H9 (cell line): ENCODE data around the gene UBE2Q1. TPM values are rescaled to one million over a fixed set of nuclear protein-coding genes. Genes with fewer than 3 reads are reported as not detected.

ENCODE experiments used
- DNase-seq: peaks from one replicate; pipeline ENCODE4 v3.0.0-alpha.2; 2017
- H2AFZ ChIP-seq: one replicate; pipeline ENCODE4 v1.6.1; 2013; ENCODE audit warnings: mild to moderate bottlenecking, low read length, control low read depth, moderate library complexity
- H2AK5ac ChIP-seq: 2 replicates; pipeline ENCODE4 v1.6.1; 2013; ENCODE audit warnings: low read length, control low read depth, mixed read lengths; ENCODE audit not compliant: insufficient read length
- H2BK120ac ChIP-seq: one replicate; pipeline ENCODE4 v1.6.1; 2013; ENCODE audit warnings: low read depth, mild to moderate bottlenecking, low read length, control low read depth, inconsistent platforms; ENCODE audit not compliant: poor library complexity, severe bottlenecking
- H2BK12ac ChIP-seq: 2 replicates; pipeline ENCODE4 v1.6.1; 2013; ENCODE audit warnings: low read length, control low read depth, mixed read lengths, low read depth; ENCODE audit not compliant: insufficient read length
- H2BK15ac ChIP-seq: 2 replicates; pipeline ENCODE4 v1.6.1; 2013; ENCODE audit warnings: low read depth, low read length, control low read depth
- H2BK20ac ChIP-seq: one replicate; pipeline ENCODE4 v1.6.1; 2013; ENCODE audit warnings: low read depth, mild to moderate bottlenecking, low read length, control low read depth, inconsistent platforms; ENCODE audit not compliant: poor library complexity, severe bottlenecking
- H2BK5ac ChIP-seq: 2 replicates; pipeline ENCODE4 v1.6.1; 2013; ENCODE audit warnings: low read length, control low read depth, mixed read lengths; ENCODE audit not compliant: insufficient read length
- H3K14ac ChIP-seq: 2 replicates; pipeline ENCODE4 v1.6.1; 2013; ENCODE audit warnings: low read length, control low read depth; ENCODE audit not compliant: insufficient read depth
- H3K18ac ChIP-seq: 2 replicates; pipeline ENCODE4 v1.6.1; 2013; ENCODE audit warnings: low read depth, mild to moderate bottlenecking, mixed read lengths, low read length, control low read depth; ENCODE audit not compliant: insufficient read length
- H3K23ac ChIP-seq: 2 replicates; pipeline ENCODE4 v1.6.1; 2013; ENCODE audit warnings: low read length, control low read depth, mixed read lengths, low read depth; ENCODE audit not compliant: insufficient read length
- H3K23me2 ChIP-seq: 2 replicates; pipeline ENCODE4 v1.6.1; 2013; ENCODE audit warnings: low read depth, mild to moderate bottlenecking, mixed read lengths, low read length, control low read depth; ENCODE audit not compliant: insufficient read length, poor library complexity, severe bottlenecking
- H3K27ac ChIP-seq: 2 replicates; pipeline ENCODE4 v1.5.1; 2013; ENCODE audit warnings: low read length, control low read depth, mixed read lengths, low read depth; ENCODE audit not compliant: insufficient read length
- H3K27me3 ChIP-seq: 2 replicates; pipeline ENCODE4 v1.6.1; 2013; ENCODE audit warnings: low read length, control low read depth, inconsistent platforms; ENCODE audit not compliant: insufficient read depth
- H3K4ac ChIP-seq: 2 replicates; pipeline ENCODE4 v1.6.1; 2013; ENCODE audit warnings: low read depth, mild to moderate bottlenecking, control low read depth, inconsistent platforms, low read length, moderate library complexity
- H3K4me1 ChIP-seq: 2 replicates; pipeline ENCODE4 v1.6.1; 2013; ENCODE audit warnings: low read length, control low read depth, inconsistent platforms; ENCODE audit not compliant: insufficient read depth
- H3K4me2 ChIP-seq: 2 replicates; pipeline ENCODE4 v1.6.1; 2013; ENCODE audit warnings: low read length, control low read depth, mixed read lengths; ENCODE audit not compliant: insufficient read length, insufficient read depth
- H3K56ac ChIP-seq: 2 replicates; pipeline ENCODE4 v1.6.1; 2013; ENCODE audit warnings: low read depth, mild to moderate bottlenecking, mixed read lengths, low read length, control low read depth; ENCODE audit not compliant: insufficient read length
- H3K79me1 ChIP-seq: 2 replicates; pipeline ENCODE4 v1.6.1; 2013; ENCODE audit warnings: low read depth, mild to moderate bottlenecking, moderate library complexity, low read length, control low read depth, inconsistent platforms; ENCODE audit not compliant: insufficient read depth, poor library complexity, severe bottlenecking
- H3K79me2 ChIP-seq: 2 replicates; pipeline ENCODE4 v1.6.1; 2013; ENCODE audit warnings: low read length, control low read depth, inconsistent platforms; ENCODE audit not compliant: insufficient read depth
- H3K9ac ChIP-seq: 2 replicates; pipeline ENCODE4 v1.6.1; 2013; ENCODE audit warnings: low read length, control low read depth, mixed read lengths; ENCODE audit not compliant: insufficient read length; ENCODE audit errors: extremely low read depth
- H3K9me3 ChIP-seq: one replicate; pipeline ENCODE4 v1.6.1; 2013; ENCODE audit warnings: low read depth, low read length, inconsistent platforms; ENCODE audit not compliant: control insufficient read depth
- H3T11ph ChIP-seq: one replicate; pipeline ENCODE4 v1.6.1; 2013; ENCODE audit warnings: mild to moderate bottlenecking, low read length, control low read depth, inconsistent platforms
- H4K20me1 ChIP-seq: one replicate; pipeline ENCODE4 v1.6.1; 2013; ENCODE audit not compliant: control insufficient read depth, insufficient read length, insufficient read depth
- H4K5ac ChIP-seq: 2 replicates; pipeline ENCODE4 v1.6.1; 2013; ENCODE audit warnings: low read depth, mild to moderate bottlenecking, mixed read lengths, low read length, control low read depth; ENCODE audit not compliant: insufficient read length
- H4K8ac ChIP-seq: replicated peaks from 2 replicates; pipeline ENCODE4 v1.6.1; 2013; ENCODE audit warnings: low read length, control low read depth, mixed read lengths, low read depth; ENCODE audit not compliant: insufficient read length
- H4K91ac ChIP-seq: 2 replicates; pipeline ENCODE4 v1.6.1; 2013; ENCODE audit warnings: low read depth, mild to moderate bottlenecking, moderate library complexity, mixed read lengths, low read length, control low read depth; ENCODE audit not compliant: insufficient read length
- H3K27ac Mint-ChIP-seq, 3 experiments: 2 replicates in 2 of 3; 3 replicates in 1 of 3; pipeline ENCODE4 v1.8.0; 2020 to 2021; ENCODE audit warnings: mixed read lengths in 3 of 3, mild to moderate bottlenecking in 1 of 3, moderate library complexity in 1 of 3
- H3K27me3 Mint-ChIP-seq: 2 replicates; pipeline ENCODE4 v1.8.0; 2021; ENCODE audit warnings: low read depth, mild to moderate bottlenecking, moderate library complexity, mixed read lengths
- H3K36me3 Mint-ChIP-seq, 3 experiments: 2 replicates in 2 of 3; 3 replicates in 1 of 3; pipeline ENCODE4 v1.8.0; 2020 to 2021; ENCODE audit warnings: low read depth in 3 of 3, mixed read lengths in 3 of 3; ENCODE audit not compliant: insufficient read depth in 1 of 3
- H3K4me1 Mint-ChIP-seq, 2 experiments: 2 replicates each; pipeline ENCODE4 v1.8.0; 2020; ENCODE audit warnings: mixed read lengths in 2 of 2
- H3K4me3 Mint-ChIP-seq, 2 experiments: 2 replicates in 1 of 2; 3 replicates in 1 of 2; pipeline ENCODE4 v1.8.0; 2020 to 2021; ENCODE audit warnings: mild to moderate bottlenecking in 2 of 2, mixed read lengths in 2 of 2, moderate library complexity in 1 of 2
- H3K9me3 Mint-ChIP-seq, 2 experiments: 2 replicates in 1 of 2; 3 replicates in 1 of 2; pipeline ENCODE4 v1.8.0; 2020; ENCODE audit warnings: mild to moderate bottlenecking in 2 of 2, mixed read lengths in 2 of 2, moderate library complexity in 1 of 2
- WGBS: extraction: QIAGEN DNeasy Blood & Tissue Kit; methylation state at CpG from one replicate; pipeline ENCODE4 v1.1.7; 2013; ENCODE audit warnings: missing lambda C conversion rate, low lambda C conversion rate, mixed read lengths; ENCODE audit not compliant: insufficient read length; ENCODE audit errors: extremely low coverage; 5-methylcytosine and 5-hydroxymethylcytosine counted together
- total RNA-seq: library from RNA; stranded (reverse); gene quantifications from 2 replicates; pipeline ENCODE4 v1.2.1, GENCODE V29; 2021
- TF ChIP-seq, protein P1 (sequence below): fragments of 200-600 bp; sonication (generic); conservative IDR thresholded peaks from 3 replicates; pipeline ENCODE4 v1.8.0; 2021; ENCODE audit warnings: antibody characterized with exemption, mild to moderate bottlenecking

The UBE2Q1 gene
- total RNA-seq, 1 experiment from 2014 or later = 108 TPM

DNA sequence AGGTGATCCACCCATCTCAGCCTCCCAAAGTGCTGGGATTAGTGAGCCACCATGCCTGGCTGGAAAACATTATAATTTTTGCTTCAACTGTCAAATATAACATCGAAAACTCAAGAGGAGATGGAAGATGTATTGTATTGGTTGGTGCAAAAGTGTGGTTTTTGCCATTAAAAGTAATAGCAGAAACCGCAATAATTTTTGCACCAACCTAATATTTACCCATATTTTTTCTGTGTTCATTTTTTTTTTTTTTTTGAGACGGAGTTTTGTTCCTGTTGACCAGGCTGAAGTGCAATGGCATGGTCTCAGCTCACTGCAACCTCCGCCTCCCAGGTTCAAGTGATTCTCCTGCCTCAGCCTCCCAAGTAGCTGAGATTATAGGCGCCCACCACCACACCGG is 29.2 kb downstream of the UBE2Q1 start:
- Mint-ChIP-seq H3K36me3 (no peaks in the 10 kb centered on the region), H3K4me3 (no peak overlapping the region), H3K27me3 (peaks cover 2% of the 10 kb centered on the region; the same call in 1 of the 2 replicates), H3K9me3 (peaks cover 7 to 13% of the 10 kb centered on the region in 2 experiments; a peak in 3 of 5 replicates), H3K4me1 (no peaks in the 10 kb centered on the region), H3K27ac (no peak overlapping the region)
- Histone ChIP-seq H3K27ac (no peak overlapping the region), H2BK120ac (no peak overlapping the region), H3K18ac (no peak overlapping the region), H3K14ac (no peak overlapping the region), H2BK20ac (no peak overlapping the region), H2BK15ac (no peak overlapping the region), H4K20me1 (no peaks in the 10 kb centered on the region), H4K8ac (no peak overlapping the region), H3K4me2 (no peak overlapping the region), H4K91ac (no peak overlapping the region), H3K79me1 (no peaks in the 10 kb centered on the region), H3K23me2 (no peaks in the 10 kb centered on the region), H3K9ac (no peak overlapping the region), H3K79me2 (no peaks in the 10 kb centered on the region), H2AFZ (no peak overlapping the region), H3K9me3 (no peaks in the 10 kb centered on the region), H4K5ac (no peak overlapping the region), H2BK5ac (no peak overlapping the region), H3T11ph (no peak overlapping the region), H3K4ac (no peak overlapping the region), H2BK12ac (no peak overlapping the region), H2AK5ac (no peak overlapping the region), H3K4me1 (no peaks in the 10 kb centered on the region), H3K56ac (no peak overlapping the region), H3K27me3 (no peaks in the 10 kb centered on the region), H3K23ac (no peak overlapping the region)
- TF ChIP-seq, protein P1, sequence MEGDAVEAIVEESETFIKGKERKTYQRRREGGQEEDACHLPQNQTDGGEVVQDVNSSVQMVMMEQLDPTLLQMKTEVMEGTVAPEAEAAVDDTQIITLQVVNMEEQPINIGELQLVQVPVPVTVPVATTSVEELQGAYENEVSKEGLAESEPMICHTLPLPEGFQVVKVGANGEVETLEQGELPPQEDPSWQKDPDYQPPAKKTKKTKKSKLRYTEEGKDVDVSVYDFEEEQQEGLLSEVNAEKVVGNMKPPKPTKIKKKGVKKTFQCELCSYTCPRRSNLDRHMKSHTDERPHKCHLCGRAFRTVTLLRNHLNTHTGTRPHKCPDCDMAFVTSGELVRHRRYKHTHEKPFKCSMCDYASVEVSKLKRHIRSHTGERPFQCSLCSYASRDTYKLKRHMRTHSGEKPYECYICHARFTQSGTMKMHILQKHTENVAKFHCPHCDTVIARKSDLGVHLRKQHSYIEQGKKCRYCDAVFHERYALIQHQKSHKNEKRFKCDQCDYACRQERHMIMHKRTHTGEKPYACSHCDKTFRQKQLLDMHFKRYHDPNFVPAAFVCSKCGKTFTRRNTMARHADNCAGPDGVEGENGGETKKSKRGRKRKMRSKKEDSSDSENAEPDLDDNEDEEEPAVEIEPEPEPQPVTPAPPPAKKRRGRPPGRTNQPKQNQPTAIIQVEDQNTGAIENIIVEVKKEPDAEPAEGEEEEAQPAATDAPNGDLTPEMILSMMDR = no peak
- DNase-seq = no peak
- no CpG with 5 or more reads among the region's 6 CpGs for WGBS
